ENCODE results near the gene HOXC10.

DNA sequence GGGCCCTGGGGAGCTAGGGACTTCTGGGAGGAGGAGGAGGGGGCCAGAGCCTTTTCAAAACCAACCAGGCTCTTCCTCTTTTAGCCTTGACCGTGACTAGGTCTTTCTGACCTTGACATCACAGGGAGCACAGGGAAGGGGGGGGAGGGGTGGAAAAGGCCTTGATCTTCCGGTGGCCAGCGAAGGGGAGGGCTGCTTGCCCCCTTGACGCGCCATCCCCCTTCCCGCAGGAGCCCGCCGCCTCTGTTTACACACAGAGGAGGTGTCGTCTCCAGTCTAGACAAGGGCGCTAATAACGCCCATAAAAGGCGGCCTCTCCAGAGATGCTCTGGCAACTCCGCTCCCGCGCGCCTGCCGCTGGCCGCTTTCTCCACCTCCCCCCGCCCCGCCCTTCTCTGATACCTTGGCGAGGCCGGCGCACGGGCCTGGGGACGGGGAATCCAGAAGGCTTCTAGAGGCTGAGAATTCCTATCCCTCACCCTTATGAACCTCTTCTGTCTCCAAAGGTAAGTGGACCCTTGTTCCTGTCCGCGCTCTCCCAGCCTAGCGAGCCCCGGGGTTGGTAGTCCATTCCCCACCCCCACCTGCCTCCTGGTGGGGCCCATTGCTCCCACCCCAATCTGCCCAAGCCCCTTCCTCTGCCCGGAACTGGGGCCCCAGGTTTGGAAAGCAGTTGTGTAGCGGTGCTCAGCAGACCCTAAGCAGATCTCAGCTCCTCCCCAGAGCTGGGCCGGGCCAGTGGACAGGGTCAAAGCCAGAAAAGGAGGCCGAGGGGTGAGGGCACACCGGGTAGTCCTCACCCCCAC is 35.1 kb upstream of the HOXC10 start:
- TF ChIP-seq CTCF (conservative IDR thresholded peaks at IDR 0.05; ENCODE audit: low read length) (no peak), EZH2phosphoT487 (IDR thresholded peaks at IDR 0.05; ENCODE audit: borderline replicate concordance) (no peak)

All from Loucy (cell line).